Activated T-helper 1 cell treated with anti-CD3 and anti-CD28 coated beads, Interleukin-2, amount 50 U/mL, for 16 hours (primary cell): ENCODE results near the gene RGS12.

ENCODE experiments used
- DNase-seq, 2 donors: peaks; one replicate each; pipeline ENCODE4 v3.0.0-alpha.2; 2020; ENCODE audit warnings: low read depth in 1 of 2, low spot score in 1 of 2

Gene RGS12

DNA sequence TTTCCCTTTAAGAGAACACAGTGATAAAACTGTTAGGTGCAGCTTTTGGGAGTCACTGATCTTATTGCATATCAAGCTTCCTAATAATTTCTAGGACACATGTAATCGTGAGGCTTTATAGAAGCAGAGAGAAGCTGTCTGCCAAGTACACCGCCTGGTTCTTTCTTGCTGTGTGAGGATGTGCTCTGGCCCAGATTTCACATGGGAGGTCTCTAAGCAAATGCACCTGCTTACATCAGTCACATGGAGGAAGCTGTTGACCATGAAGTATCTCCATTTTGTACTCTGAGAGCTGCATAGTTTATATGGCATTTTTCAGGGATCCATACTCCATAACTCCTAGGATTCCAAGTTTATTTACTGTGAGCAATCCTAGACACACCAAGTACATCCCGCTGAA is 37.1 kb downstream of the RGS12 start:
- DNase-seq = no peak

DNA sequence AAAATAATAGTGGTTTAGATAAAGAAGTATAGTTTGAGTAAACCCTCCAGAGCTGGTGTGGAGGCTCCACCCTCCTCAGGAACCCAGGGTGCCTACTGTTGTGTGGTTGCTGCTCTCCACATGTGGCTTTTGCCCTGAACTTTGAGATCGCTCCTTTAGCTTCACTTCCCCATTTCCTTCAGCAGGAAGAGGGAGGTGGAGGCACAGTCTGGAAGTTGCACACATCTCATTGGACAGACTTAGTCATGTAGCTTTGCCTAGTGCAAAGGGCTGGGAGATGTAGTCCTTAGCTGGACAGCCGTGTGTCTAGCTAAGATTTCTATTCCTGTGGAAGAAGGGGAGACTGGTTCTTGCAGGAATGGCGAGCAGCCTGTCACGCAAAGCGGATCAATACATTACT is 37.9 kb downstream of the RGS12 start:
- no peak for DNase-seq

DNA sequence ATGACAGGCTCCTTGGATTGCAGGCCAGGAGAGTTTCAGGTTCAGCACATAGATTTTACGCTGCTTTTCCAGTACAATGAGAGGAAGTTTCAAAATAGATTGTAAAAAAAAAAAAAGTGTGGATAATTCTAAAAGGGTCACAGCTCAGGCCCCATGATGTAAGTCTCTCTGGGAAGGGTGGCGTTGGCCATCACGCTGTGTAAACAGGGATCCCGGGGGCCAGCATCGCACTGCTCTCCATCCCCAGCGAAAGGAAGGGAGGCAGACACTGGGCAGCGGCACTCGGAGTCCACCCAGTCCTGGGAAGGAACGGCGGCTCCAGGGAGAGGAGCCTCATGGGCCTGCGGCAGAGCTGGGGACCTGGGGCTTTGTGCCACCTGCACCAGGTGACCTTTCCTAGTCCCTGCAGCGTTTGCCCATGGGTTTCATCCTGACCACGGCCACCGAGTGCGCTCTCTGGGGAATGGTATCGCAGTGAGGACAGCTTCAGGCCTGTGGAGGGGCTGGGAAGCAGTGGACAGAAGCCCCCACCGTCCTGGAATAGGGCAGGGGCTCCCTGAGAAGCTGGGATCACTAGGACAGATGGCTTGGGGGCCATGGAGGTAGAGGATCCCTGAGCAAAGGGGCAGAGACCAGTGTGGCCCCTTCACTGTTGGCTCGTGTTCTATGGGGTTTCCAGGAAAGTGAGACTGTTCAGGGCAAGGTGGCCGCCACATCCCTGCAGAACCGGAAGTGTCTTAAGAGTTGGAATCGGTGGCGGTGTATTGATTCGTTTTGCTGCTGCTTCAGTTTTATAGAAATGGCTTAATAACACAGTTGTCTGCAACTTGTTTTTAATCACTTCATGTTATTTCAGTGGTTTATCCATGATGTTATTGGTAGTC is 38.9 kb downstream of the RGS12 start:
- no peak for DNase-seq

DNA sequence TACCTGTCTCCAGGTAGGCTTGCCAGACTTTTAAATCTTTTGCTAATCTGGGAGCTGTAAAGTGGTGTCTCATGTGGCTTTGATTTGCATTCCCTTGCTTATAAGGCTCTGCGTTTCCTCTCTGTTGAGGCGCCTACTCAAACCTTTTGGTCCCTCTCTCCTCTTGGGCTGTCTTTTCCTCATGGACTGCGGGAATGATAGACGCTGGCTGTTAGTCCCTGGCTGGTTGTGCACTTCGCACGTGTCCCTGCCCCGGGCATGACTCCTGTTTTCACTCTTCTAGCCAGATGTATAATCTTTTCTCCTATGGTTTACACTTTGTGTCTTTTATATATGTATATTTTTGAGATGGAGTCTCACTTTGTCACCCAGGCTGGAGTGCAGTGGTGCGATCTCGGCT is 39.7 kb downstream of the RGS12 start:
- no peak for DNase-seq

DNA sequence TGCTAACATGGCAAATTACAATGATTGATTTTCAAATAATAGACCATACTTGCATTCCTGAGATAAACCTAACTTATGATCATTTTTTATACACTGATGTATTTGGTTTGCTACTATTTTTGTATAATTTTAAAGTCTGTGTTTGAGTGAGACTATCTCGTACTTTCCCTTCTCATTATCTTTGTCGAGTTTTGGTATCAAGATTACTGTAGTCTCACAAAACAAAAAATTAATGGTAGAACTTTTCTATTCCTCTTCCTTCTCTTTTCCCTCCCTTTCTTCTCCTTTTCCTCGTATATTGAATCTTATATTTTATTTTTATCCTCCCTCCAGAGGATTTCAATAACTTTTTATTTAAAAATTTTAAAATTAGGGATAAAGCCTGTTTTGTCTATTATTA is 41.5 kb downstream of the RGS12 start:
- no peak for DNase-seq

DNA sequence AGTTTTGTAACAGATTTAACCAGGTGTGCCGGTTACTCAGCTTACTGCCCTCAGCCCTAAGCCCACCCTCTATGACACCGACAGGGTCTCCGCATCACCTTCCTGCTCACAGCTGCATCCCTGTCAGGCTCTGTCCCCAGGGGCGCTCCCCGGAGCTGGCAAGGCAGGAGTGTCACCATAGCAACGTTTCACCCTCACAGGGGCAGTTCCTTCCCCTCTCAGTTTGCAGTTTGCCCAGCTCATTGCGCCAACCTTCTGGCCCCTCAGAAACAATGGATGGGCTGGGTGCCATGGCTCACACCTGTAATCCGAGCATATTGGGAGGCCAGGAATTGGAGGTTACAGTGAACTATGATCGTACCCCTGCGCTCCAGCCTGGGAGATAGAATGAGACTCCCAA is 42.6 kb downstream of the RGS12 start:
- DNase-seq = no peak

DNA sequence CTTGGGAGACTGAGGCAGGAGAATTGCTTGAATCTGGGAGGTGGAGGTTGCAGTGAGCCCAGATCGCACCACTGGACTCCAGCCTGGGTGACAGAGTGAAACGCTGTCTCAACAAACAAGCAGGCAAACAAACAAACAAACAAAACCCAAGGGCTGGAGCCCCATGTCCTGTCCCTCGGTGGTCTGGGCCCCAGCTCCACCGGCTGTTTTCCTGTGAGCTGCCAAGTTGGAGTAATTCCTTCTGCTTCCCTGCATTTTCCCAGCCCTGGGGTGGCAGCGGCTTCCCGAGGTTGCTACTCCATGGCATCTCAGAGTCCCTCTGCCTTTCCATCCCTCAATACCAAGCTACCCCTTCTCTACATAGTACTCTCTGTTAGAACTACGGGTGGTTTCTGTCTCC is 43.2 kb downstream of the RGS12 start:
- DNase-seq = no peak

DNA sequence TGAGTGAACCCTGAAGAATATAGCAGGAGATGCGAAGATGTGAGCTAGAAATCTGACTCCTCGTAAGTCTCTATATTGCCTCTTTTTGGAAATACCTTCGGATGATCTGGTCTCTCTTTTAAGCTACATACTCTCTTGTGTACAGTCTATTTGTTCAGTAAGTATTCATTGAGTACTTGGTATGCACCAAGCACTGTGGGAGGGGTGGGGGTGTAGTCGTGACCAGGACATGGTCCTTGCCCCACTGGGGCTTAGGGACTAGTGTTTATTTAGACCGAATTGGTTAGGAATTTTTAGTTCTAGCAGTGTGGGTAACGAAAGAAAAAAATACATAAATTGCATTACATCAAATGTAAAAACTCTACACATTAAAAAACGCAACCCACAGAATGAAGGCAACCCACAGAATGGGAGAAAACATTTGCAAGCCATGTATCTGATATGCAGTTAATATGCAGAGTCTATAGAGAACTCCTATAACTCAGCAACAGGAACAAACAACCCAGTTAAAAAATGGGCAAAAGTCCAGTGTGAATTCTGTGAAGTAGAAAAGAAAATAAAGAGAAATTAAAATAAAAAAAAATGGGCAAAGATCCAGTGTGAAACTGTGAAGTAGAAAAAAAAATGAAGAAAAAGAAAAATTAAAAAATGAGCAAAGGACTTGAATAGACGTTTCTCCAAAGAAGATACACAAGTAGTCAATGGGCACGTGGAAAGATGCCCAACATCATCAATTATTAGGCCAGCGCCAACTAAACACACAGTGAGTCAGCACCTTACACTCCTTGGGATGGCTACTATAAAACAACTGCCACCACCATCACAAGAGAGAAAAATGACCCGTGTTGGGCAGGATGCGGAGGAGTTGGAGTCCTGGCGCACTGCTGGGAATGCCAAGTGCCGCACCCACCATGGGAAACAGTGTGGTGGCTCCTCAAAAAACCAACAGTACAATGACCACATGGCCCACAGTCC is 43.8 kb downstream of the RGS12 start:
- DNase-seq = no peak

DNA sequence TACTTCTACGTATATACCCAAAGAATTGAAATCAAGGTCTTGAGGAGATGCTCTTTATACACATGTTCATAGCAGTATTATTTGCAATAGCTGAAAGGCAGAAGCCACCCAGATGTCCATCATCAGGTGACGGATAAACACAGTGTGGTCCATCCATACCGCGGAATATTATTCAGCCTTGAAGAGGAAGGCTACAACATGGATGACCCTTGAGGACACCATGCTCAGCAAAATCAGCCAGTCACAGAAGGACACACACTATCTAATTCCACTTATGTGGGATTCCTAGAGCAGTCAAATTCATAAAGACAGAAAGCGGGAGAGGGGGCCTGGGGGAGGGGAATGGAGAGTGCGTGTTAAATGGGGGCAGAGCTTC is 44.5 kb downstream of the RGS12 start:
- no peak for DNase-seq

DNA sequence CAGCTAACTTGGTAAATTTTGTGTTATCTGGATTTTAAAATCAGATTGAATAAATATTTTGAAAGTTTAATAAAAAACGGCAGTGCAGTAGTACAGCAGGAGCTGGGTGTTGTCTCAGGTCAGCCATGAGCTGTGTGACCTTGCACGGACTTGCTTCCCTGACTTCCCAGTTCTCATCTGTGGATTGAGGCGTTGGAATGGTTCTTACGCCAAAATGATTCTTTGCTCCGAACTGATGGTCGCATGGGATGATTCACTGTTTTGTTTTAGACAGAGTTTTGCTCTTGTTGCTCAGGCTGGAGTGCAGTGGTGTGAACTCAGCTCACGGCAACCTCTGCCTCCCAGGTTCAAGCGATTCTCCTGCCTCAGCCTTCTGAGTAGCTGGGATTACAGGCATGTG is 45.0 kb downstream of the RGS12 start:
- no peak for DNase-seq

DNA sequence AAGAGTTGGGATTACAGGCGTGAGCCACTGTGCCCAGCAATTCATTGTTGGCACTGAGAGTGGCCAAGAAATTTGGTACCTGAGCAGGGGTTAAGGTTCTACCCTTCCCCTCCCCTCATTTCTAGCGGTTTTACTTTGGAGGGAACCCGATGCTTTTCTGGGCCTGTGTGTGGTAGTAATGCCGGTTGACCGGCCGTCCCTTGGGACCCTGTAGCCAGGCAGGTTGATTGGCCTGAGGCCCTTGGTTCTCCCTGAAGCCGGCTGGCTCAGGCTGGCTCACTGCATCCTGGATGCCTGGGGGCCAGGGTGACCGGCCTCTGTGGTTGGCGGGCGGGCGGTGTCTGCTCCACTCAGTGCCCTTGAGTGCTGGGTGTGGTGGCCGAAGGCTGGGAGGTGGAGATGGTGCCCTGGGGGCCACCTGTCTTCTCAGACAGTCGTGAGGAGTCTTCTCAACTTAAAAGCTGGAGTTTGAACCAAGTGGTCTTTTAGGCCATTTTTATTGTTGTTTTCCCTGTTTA is 45.6 kb downstream of the RGS12 start:
- no peak for DNase-seq

DNA sequence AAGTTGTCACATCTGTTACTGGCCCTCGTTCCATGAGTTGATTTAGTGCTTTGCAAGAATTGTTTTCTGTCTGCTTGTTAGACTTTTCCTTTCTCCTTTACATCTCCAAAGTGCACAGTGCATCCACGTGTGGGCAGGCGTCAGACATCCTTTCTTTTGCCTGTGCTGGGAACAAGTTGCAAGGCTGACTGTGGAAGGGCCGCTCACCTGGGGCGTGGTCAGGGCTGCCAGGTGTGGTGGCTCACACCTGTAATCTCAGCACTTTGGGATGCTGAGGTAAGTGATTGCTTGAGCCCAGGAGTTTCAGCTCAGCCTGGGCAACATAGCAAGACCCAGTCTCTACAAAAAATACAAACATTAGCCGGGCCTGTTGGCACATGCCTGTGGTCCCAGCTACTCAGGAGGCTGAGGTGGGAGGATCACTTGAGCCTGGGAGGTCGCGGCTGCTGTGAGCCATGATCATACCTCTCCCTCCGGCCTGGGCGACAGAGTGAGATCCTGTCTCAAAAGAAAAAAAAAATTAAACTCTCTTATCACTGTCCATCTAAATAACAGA is 46.2 kb downstream of the RGS12 start:
- DNase-seq = no peak

DNA sequence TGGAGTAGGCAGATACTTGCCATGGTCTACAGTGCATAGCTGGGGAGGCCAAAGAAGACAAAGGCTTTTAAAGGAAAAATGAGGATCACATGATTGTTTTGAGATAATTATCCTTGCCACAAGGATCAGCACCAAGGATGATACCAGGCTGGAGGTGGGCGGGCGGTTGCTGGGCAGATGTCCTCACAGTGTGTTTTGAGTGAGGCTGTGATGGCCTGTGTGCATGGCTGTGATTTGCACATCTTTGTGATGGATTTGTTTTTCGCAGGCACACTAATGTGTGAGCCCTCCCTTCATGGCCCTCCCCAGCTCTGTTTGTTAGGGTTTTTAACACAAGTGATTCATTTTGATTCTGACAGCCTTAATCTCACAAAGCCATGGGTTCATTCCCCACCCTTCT is 46.8 kb downstream of the RGS12 start:
- DNase-seq = no peak

DNA sequence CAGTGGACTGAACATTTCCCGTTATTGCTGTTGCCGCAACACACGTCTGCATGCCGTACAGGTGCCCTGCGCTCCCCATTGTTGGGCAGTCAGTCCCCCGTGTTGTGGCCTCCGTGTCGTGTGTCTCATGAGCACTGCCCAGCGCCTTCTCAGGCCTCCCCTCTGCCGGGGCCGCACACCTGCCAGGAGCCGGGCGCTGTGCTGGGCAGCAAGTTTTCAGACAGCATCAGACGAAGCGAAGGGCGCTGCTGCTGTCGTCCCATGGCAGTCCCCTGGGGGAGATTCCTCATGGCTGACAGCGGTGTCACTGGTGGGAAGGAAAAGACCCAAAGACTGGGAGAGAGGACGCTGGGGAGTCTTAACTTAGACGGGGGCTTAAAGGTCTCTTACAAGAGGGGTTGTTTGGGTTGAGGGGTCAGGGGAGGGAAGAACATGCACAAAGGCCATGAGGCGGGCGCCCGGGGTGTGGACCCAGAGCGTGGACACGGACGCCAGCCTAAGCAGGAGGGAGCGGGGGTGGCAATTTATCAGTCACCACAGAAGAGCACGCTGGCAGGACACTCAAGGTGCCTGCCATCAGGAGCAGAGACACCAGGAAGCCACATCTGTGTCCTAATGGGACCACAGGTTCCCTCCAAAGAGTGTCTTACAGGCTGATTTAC is 47.3 kb downstream of the RGS12 start:
- no peak for DNase-seq

DNA sequence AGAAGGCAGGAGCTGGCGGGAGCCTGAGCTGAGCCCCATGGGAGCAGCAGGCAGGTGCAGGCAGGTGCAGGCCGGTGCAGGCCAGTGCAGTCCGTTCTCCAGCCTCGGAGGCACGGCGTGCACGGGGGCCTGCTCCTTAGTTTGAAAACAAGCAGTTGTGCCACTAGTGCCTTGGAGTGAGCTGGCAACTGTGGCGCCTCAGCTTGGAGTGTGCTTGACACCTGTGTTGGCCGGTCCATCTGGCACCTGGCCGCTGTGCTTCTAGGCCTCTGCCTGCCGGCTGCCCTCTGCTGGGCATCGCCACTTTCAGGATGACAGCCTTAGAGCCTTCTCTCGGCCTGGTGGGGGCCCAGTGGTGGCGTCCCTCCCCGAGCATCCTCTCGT is 47.9 kb downstream of the RGS12 start:
- no peak for DNase-seq

DNA sequence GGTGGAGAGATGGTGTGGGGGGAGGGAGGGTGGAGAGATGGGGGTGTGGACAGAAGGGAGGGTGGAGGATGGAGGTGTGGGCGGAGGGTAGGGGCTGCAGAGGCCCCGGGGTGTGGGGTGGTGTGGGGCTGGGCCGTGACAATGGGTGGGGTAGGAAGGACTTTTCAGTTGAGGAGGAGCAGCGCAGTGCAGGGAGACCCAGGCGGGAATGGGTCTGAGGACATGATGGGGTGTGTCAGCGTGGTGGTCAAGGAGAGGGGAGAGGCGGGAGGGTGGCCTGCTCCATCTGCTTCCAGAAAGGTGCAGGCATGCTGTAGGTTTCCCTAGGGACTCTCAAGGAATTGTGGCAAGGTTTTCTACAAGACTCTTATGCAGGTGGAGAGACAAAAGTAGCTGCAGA is 48.9 kb downstream of the RGS12 start:
- no peak for DNase-seq

DNA sequence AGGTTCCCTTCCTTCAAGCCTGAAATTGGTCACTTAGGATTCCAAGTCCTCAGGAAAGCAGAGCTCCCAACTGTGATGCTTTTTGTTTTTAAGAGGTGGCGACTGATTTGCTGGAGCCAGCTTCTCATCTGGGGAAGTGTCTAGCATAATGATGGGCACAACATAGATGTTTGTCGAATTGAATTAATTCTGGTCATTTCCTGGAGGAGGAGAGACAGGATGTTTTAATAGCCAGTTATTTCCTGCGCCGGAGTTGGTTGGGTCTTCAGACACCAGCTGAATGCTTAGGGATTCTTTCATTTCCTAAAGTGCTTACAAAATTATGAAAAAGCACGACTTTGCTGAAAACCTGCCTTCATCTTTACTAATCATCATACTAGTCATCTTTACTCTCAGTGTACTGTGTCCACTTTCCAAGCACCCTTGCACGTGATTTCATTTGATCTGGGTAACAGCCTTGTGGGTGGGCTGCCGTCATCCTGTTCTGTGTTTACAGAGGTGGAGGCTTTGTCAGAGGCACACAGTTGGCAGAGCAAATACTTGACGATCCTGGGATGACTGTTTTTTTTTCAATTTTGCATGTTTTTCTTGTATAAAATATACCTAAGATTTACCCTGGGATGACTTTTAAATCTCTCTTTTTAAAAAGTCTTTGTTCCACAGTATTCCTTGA is 49.5 kb downstream of the RGS12 start:
- DNase-seq = no peak
